Ascending aorta (tissue), 2 donors: Measurements from ENCODE around the gene TEX264. TPM values are rescaled to one million over a fixed set of nuclear protein-coding genes. Genes with fewer than 3 reads are reported as not detected.

Source experiments
- DNase-seq, 2 donors: peaks; one replicate each; pipeline ENCODE4 v3.0.0-alpha.2; 2019; ENCODE audit warnings: low spot score in 2 of 2
- H3K27ac ChIP-seq, 2 donors: fragments of 200-600 bp; sonication (generic); one replicate each; pipeline ENCODE4 v1.5.1; 2016 to 2017; ENCODE audit warnings: mild to moderate bottlenecking in 1 of 2
- H3K27me3 ChIP-seq: fragments of 200-600 bp; sonication (generic); one replicate; pipeline ENCODE4 v1.5.1; 2017
- H3K36me3 ChIP-seq, 2 donors: fragments of 200-600 bp; sonication (generic); one replicate each; pipeline ENCODE4 v1.5.1; 2016
- H3K4me1 ChIP-seq, 2 donors: fragments of 200-600 bp; sonication (generic); one replicate each; pipeline ENCODE4 v1.5.1; 2016 to 2017; ENCODE audit warnings: mild to moderate bottlenecking in 1 of 2
- H3K4me3 ChIP-seq, 2 donors: fragments of 200-600 bp; sonication (generic); one replicate each; pipeline ENCODE4 v1.5.1; 2016 to 2017; ENCODE audit warnings: mild to moderate bottlenecking in 1 of 2
- H3K9me3 ChIP-seq, 2 donors: fragments of 200-600 bp; sonication (generic); one replicate each; pipeline ENCODE4 v1.5.1; 2016
- CTCF ChIP-seq, 3 experiments: fragments of 200-600 bp in 2 of 3; fragments of 450-650 bp in 1 of 3; sonication (generic) in 2 of 3; IDR thresholded peaks; one replicate each; pipeline ENCODE4 v1.5.1; 2016 to 2019; ENCODE audit warnings: antibody characterized with exemption in 3 of 3, mild to moderate bottlenecking in 1 of 3, moderate library complexity in 1 of 3
- intact Hi-C: fragments of 100-400 bp; cut with DNase I; formaldehyde crosslinking; loops from one replicate; pipeline ENCODE4 v1.15.1; 2023
- total RNA-seq: library from RNA; depleted of rRNA; stranded (reverse); fragments of >200 nt; gene quantifications from one replicate; pipeline ENCODE4 v1.1.0, GENCODE V29; 2016

Gene TEX264
- total RNA-seq, 1 donor from 2014 or later = 69.1 TPM

DNA sequence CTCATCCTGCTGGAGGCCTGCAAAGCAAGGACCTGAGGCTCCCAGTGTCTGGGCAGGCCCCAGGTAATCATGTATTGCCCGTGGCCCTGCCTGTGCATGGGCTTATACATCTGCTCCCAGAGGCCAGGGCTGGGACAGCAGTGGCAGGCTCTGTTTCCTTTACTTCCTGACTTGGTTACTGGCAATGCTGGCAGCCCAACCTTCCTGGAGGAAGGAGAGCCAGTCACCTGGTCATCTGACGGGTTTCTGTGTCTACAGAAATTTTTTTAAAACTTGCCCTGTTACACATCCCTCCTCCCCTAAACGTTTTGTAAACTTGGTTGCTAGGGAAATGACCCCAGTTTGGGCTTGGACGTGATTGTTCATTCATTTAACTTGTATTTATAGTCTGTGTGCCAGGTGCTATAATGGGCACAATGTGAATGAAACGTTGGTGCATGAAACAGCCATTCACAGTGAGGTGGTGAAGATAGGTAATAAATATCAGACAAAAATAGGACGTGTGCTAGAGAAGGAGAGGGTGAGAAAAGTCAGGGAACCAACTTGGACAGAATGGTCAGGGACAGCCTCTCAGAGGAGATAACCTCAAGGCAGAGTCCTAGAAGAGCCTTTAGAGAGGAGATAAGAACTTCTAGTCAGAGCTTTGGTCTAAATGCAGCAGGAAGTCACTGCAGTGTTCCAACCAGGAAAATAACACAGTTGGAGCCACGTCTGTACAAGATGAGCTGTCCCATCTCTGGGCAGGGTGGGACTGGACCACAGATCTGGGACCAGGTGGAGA is 14.1 kb downstream of the TEX264 start:
- Histone ChIP-seq H3K27me3 (no peaks in the 10 kb centered on the region), H3K9me3 (no peaks in the 10 kb centered on the region), H3K4me3 (no peak overlapping the region), H3K27ac (peak overlapping the region; percentile 45 to 54), H3K36me3 (peaks cover 20 to 21% of the 10 kb centered on the region in 2 donors), H3K4me1 (peaks cover 0 to 3% of the 10 kb centered on the region in 2 donors)
- no peak for DNase-seq
- no peak for TF ChIP-seq CTCF (IDR thresholded peaks at IDR 0.05)
- intact Hi-C loops = no loop called here

DNA sequence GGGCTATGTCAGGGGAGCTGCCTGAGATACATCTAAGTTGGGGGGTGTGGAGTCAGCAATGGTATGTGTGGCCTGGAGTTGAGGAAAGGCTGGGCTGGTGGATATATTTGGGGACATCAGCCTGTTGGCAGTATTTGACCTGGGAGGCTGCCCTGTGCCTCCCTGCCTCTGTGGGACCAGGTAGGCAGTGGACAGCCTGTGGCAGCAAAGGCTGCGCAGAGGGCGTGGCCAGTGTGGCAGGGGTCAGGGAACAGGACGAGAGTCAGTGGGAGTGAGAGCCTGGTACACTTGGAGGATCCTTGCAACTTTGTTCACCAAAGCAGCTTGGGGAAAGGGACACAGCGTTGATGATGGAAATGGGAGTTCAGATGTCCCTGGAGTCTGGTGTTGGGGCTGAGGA is 15.0 kb downstream of the TEX264 start:
- Histone ChIP-seq H3K27ac (peak overlapping the region; percentile 45 to 67), H3K4me3 (no peak overlapping the region), H3K9me3 (no peaks in the 10 kb centered on the region), H3K36me3 (peaks cover 20 to 24% of the 10 kb centered on the region in 2 donors), H3K27me3 (no peaks in the 10 kb centered on the region), H3K4me1 (no peaks in the 10 kb centered on the region)
- no peak for TF ChIP-seq CTCF (IDR thresholded peaks at IDR 0.05)
- intact Hi-C loops = no loop called here
- DNase-seq = no peak

DNA sequence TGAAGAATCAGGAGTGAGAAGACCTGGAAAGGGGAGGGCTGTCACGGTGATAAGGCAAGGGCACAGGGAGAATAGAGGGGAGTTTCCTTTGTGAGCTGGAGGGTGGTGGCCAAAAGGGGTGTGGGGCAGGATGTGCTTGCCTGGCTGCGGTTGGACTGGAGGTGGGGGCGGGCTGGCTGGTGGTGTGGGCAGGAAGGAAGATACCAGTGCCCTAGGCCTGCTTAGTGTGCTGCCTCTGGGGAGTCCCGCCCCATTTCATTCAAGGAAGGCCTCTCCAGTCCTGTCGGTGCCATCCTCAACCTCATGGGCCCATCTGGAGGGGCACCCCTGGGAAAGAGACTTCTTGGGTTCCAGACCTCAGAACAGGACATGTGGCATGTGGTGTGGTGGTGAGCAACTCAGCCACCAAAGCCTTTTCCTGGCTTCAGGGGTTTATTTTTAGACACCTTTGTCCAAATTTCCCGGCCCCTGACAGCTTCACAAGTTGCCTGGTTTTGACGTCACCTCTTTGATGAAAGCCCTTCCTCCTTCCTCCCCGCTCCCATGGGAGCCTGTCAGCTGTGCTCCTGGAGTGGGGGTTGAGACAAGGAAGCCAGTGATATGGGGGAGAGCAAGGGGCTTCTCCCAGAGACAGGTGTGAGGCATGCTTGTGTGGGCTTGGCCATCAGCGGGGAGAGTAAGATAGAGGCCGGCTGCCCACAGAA is 15.6 kb downstream of the TEX264 start:
- no peaks in the 10 kb centered on the region for H3K4me1 ChIP-seq
- no peaks in the 10 kb centered on the region for H3K9me3 ChIP-seq
- intact Hi-C loops = no loop called here
- H3K36me3 ChIP-seq = peaks cover 24 to 28% of the 10 kb centered on the region in 2 donors
- no peaks in the 10 kb centered on the region for H3K27me3 ChIP-seq
- peak overlapping the region; percentile 45 to 67 for H3K27ac ChIP-seq
- no peak overlapping the region for H3K4me3 ChIP-seq
- TF ChIP-seq CTCF (IDR thresholded peaks at IDR 0.05) = no peak
- peak; percentile 19 to 73 for DNase-seq

GRCh38 chr3:51687431-51688205 is 16.6 kb downstream of the TEX264 start:
- H3K36me3 ChIP-seq = peaks cover 32 to 35% of the 10 kb centered on the region in 2 donors
- peak overlapping the region; percentile 45 to 67 for H3K27ac ChIP-seq
- intact Hi-C loops = no loop called here
- no peak overlapping the region for H3K4me3 ChIP-seq
- no peaks in the 10 kb centered on the region for H3K4me1 ChIP-seq
- no peaks in the 10 kb centered on the region for H3K9me3 ChIP-seq
- H3K27me3 ChIP-seq = no peaks in the 10 kb centered on the region
- DNase-seq = no peak
- no peak for TF ChIP-seq CTCF (IDR thresholded peaks at IDR 0.05)

DNA sequence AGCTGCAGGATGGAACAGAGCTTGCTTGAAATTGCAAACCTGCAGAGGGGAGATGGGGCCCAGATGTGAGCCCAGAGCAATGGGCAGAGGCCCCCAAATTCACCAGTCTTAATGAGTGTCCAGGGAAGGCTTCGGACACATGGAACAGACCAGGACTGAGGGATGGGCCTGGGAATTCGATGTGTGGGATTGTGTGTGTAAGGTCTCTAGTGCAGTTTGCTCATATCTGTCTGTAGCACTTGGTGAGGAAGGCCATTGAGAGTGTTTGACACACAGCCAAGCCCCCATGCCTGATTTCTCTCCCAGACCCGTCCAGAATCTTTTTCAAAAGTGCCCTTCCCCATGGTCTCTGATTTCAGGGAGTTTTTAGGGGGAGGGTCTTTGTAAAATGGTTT is 17.2 kb downstream of the TEX264 start:
- H3K27me3 ChIP-seq = no peaks in the 10 kb centered on the region
- no peaks in the 10 kb centered on the region for H3K4me1 ChIP-seq
- intact Hi-C loops = no loop called here
- TF ChIP-seq CTCF (IDR thresholded peaks at IDR 0.05) = no peak
- H3K4me3 ChIP-seq = no peak overlapping the region
- peaks cover 38% of the 10 kb centered on the region in 2 donors for H3K36me3 ChIP-seq
- H3K9me3 ChIP-seq = no peaks in the 10 kb centered on the region
- H3K27ac ChIP-seq = no peak overlapping the region
- DNase-seq = no peak
